GM21825 (cell line): ENCODE measurements around the gene ERICH6.
A peak's percentile ranks its signal among the peaks of the same experiment; 100 is the strongest.

ENCODE experiments used
- ATAC-seq: cut with Tn5 transposase; IDR thresholded peaks from one replicate; pipeline ENCODE4 v1.9.1; 2021; ENCODE audit warnings: mild to moderate bottlenecking, moderate library complexity; ENCODE audit not compliant: unreplicated experiment

ERICH6 gene

DNA sequence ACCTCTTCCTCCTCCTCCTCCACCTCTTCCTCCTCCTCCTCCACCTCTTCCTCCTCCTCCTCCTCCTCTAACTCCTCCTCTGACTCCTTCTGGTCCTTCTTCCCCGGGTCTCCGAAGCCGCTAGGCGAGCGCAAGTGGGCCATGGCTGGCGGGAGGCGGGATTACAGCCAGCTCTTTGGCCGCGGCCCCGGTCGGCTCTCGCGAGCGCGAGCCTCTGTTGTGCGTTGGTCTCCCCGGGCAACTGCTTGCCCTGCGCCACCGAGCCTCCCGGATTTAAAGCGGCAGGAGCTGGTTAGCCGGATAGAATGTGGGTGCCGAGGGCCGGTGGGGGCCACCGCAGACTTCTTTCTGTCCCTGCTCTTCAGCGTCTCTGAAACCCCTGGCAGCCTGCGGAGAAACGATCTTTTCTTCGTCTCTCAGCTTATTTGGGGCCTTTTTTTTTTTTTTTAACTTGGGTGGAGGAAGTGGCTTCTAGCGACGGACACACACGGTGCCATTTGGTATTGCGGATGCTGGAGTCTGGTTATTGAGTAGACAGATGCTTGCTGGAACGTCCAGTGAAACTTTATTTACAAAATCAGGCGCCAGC lies at the start of gene ERICH6:
TSS of gene ERICH6 (minus strand) at position 165 of the 589 bp plus-strand sequence. CDS start at position 143, 22 bp downstream.
- ATAC-seq: peak; percentile 99

- ATAC-seq: no peak
These were observed 48.1 kb upstream of the ERICH6 start for GRCh38 chr3:150751781-150752263.

DNA sequence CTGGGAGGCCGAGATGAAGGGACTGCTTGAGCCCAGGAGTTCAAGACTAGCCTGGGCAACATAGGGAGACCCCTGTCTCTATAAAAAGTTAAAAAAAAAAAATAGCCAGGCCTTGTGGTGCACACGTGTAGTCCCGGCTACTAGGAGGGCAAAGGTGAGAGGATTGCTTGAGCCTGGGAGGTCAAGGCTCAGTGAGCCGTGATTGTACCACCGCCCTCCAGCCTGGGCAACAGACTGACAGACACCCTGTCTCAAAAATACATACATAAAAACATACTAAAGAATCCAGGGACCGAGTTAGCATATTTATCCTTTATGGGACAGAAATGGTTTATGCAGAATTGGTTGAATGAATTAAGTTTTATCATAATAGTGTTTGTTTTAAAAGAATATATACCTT lies 45.5 kb upstream of the ERICH6 start:
- ATAC-seq: no peak

GRCh38 chr3:150748684-150749047 lies 44.9 kb upstream of the ERICH6 start:
- no peak for ATAC-seq

GRCh38 chr3:150747886-150748683 lies 44.4 kb upstream of the ERICH6 start:
- ATAC-seq: no peak

DNA sequence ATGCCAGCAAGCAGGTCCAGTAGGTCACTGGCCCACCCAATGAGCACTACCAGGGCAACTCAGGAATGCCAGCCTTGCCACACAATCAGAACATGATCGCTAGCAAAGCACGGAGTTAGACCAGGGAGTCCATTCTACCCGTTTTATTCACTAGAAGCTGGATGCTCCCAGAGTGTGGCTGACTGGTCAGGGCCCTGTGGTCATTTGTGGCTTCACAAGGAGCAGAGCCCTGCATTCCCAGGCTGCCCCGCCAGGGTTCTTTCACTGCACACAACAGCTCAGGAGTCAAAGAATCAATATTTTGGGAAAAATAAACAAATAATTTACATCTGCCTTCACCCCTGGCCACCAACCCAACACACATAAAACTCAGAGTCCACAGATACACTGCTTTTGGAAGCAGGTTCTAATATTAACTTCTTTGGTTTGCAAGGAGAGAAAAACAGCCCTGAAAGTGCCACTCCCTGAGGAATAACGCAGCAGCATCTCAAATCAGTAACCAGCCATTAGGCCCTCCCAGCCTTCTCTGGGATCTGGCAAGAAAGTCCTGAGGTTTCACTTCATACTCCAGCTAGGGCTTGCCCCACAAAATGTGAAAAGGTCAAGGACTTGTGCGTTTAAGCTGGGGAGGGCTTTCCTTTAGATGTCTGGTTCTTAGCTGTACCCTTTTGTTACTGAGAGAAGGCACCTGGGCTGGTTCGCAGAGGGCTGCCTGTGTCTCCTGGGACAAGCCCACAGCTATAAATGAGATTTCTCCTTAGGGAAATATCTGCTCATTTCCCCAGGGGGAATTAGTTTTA lies 43.3 kb upstream of the ERICH6 start:
- ATAC-seq: no peak

DNA sequence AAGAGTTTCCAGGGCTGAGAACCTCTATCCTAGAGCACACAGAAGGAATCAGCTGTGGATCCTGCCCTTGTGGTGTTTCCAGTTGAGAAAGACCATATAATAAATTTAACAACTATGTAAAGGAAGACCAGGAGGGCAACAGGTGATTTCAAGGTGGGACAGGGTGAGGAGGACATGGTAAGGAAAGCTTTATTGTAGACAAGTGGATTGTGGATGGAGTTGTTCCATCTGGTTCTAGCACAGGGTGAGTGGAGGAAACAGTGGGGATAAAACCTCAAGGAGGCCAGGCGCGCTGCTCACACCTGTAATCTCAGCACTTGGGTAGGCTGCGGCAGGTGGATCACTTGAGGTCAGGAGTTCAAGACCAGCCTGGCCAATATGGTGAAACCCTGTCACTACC lies 42.1 kb upstream of the ERICH6 start:
- ATAC-seq: no peak

GRCh38 chr3:150744919-150745211 lies 41.1 kb upstream of the ERICH6 start:
- no peak for ATAC-seq

GRCh38 chr3:150744041-150744918 lies 40.6 kb upstream of the ERICH6 start:
- ATAC-seq: no peak

- ATAC-seq: no peak
These were observed 39.8 kb upstream of the ERICH6 start for GRCh38 chr3:150743508-150743907.

- no peak for ATAC-seq
These were observed 39.0 kb upstream of the ERICH6 start for GRCh38 chr3:150742679-150743078.

DNA sequence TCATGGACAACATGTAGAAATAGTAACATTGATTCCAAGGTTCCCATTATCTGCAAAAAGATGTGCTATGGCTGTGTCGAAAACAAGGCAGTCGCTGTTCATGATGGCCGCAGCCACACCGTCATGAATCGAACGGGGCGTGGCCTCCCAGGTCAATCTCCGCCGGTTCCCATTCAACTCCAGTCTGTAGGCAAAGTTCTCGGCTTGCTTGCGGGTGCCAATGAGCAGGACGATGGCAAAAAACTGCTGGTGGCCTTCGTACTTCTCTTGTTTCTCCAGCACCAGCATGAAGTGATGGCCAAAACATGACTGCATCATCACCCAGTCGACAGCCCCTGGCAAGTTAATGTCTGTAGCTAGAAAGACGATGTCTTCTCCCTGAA lies 38.4 kb upstream of the ERICH6 start:
- no peak for ATAC-seq

DNA sequence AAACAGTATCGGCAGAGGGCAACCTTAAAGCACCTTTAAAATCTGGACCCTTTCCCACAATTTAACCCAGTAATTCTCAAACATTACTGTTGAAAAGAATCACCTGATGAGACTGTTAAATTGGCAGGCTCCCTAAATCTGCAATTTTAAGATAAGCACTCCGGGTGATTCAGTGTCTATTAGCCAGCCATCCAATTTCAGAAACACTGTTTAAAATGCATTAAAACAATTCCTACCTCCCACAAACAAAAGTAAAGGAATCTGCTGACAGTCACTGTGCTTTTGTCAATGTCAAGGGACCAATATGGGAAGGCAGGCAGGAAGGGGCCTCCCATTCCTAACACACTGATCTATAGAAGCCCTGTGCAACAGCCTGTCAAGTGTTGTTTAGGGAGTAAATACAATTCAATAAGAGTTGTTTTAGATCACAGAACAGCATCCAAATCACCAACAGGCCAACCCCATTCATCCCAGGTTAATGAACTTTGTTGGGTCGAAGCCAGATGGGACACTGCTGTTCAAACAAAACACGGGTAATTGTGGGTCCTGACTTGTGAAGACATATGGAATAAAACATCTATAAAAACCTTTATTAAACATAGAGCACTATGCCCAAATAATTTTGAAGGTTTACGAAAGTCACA lies 37.9 kb upstream of the ERICH6 start:
- ATAC-seq: no peak

DNA sequence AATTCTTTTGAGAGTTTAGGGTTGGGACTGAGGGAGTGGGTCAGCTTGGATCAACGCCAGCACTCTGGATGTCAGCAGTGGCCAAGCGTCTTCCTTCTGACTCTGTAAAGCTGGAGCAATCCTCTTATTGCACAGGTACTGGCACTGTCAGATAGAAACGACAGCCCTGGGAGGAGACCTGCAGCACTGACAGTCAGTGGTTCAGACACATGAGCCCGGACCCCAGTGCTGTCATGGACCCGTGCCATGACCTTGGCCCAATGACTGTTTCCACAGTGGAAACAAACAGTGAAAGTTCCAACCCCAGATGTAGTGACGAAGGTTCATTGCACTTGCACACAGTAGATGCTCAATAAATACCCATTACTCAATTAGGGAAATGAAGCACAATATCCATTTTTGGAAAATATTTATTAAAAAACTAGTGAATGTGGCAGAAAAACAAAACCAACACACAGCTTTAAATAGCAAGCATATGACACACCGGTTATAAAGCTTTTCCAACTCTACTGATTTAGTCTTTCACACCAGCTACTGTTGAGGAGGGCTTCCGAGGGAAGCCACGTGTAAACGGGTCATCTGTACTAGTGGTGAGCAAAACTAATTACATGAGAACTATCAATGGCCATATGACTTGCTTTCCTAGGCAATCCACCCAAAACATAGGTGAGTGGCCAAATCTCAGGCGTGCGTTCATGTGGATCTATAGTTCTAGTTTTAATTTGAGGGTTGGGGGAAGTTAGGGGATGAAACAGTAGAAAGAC lies 37.2 kb upstream of the ERICH6 start:
- no peak for ATAC-seq

DNA sequence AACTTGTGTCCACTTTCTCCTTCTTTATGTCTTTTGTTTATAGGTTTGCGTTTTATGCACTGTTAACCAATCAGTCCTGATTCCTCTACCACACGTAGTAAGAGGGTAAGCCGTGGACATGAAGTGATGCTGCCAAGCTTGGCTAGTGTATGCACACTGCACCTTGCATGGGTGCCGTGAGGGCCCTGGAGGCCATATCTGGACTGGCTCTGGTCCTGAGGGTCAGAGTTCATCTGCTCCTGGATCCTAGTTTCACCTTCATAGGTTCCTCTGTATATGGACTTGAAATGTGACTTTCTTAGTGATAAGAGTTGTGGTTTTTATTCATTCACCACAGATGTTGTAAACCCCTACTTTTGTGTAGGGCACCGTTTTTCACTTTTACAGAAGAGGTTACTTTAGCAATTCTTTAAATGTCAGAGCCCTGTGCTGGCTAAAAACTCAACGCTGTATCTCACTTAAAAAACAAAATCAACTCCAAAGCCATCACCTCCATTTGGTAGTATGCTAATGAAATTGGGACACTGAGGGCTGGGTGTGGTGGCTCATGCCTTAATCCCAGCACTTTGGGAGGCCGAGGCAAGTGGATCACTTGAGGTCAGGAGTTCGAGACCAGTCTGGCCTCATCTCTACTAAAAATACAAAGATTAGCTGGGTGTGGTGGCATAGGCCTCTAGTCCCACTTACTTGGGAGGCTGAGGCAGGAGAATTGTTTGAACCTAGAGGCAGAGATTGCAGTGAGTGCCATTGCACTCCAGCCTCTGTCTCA lies 36.3 kb upstream of the ERICH6 start:
- ATAC-seq: no peak

GRCh38 chr3:150739200-150739863 lies 35.6 kb upstream of the ERICH6 start:
- ATAC-seq: no peak

GRCh38 chr3:150738688-150739087 lies 35.0 kb upstream of the ERICH6 start:
- ATAC-seq: no peak

GRCh38 chr3:150737874-150738679 lies 34.4 kb upstream of the ERICH6 start:
- ATAC-seq: peak; percentile 58
